Measurements from ENCODE around the gene RBM19. TPM values are rescaled to one million over a fixed set of nuclear protein-coding genes. Genes with fewer than 3 reads are reported as not detected.

RBM19 gene
- polyA plus RNA-seq, 2 of the 4 experiments (the other 2 are of a cell fraction), result 16.0 to 18.6 TPM

DNA sequence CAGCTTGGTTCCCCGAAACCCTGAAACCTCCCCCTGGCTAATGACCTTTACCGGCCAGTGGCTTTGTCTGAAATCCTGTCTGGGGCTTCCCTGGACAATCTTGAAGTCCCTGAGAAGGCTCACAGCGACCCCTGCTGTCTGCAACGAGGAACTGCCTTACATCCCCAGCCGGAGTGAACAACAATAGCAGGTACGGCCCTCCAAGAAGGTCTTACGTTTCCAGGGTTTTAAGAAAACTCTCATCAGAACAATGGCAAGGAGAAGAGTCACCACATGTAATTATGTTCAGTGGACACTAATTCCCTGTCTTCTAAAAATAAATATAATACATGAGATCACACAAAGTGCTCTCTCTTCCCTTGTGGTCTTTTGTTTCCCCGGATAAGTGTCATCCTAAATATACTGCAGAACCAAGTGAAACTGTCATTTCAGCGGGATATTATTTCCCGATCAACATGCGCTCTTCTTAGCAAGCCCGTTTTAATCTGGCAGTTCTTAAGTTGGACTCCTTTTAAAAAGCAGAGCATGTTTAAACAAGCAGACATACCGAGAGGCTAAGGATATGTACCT, 53.3 kb downstream of the RBM19 start (continued):
- TF ChIP-seq, protein P1, sequence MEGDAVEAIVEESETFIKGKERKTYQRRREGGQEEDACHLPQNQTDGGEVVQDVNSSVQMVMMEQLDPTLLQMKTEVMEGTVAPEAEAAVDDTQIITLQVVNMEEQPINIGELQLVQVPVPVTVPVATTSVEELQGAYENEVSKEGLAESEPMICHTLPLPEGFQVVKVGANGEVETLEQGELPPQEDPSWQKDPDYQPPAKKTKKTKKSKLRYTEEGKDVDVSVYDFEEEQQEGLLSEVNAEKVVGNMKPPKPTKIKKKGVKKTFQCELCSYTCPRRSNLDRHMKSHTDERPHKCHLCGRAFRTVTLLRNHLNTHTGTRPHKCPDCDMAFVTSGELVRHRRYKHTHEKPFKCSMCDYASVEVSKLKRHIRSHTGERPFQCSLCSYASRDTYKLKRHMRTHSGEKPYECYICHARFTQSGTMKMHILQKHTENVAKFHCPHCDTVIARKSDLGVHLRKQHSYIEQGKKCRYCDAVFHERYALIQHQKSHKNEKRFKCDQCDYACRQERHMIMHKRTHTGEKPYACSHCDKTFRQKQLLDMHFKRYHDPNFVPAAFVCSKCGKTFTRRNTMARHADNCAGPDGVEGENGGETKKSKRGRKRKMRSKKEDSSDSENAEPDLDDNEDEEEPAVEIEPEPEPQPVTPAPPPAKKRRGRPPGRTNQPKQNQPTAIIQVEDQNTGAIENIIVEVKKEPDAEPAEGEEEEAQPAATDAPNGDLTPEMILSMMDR (IDR thresholded peaks at IDR 0.05), result peak; percentile 94
- no peak for TF ChIP-seq HOXB13 (CRISPR knock-in tag; IDR thresholded peaks at IDR 0.05; ENCODE audit: low read depth)
- no peak for TF ChIP-seq EHF (CRISPR knock-in tag; IDR thresholded peaks at IDR 0.05)
- TF ChIP-seq JUNB (IDR thresholded peaks at IDR 0.05), result no peak
- TF ChIP-seq, protein P2, sequence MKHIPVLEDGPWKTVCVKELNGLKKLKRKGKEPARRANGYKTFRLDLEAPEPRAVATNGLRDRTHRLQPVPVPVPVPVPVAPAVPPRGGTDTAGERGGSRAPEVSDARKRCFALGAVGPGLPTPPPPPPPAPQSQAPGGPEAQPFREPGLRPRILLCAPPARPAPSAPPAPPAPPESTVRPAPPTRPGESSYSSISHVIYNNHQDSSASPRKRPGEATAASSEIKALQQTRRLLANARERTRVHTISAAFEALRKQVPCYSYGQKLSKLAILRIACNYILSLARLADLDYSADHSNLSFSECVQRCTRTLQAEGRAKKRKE (CRISPR knock-in tag; IDR thresholded peaks at IDR 0.05; ENCODE audit: low read depth), result no peak
- no peak for TF ChIP-seq CHD2 (IDR thresholded peaks at IDR 0.05; ENCODE audit: low read length, partially characterized antibody)
- no peak for TF ChIP-seq POLR2AphosphoS2 (conservative IDR thresholded peaks at IDR 0.05; ENCODE audit: low read length)
- no peak for TF ChIP-seq HDAC2 (IDR thresholded peaks at IDR 0.05)

DNA sequence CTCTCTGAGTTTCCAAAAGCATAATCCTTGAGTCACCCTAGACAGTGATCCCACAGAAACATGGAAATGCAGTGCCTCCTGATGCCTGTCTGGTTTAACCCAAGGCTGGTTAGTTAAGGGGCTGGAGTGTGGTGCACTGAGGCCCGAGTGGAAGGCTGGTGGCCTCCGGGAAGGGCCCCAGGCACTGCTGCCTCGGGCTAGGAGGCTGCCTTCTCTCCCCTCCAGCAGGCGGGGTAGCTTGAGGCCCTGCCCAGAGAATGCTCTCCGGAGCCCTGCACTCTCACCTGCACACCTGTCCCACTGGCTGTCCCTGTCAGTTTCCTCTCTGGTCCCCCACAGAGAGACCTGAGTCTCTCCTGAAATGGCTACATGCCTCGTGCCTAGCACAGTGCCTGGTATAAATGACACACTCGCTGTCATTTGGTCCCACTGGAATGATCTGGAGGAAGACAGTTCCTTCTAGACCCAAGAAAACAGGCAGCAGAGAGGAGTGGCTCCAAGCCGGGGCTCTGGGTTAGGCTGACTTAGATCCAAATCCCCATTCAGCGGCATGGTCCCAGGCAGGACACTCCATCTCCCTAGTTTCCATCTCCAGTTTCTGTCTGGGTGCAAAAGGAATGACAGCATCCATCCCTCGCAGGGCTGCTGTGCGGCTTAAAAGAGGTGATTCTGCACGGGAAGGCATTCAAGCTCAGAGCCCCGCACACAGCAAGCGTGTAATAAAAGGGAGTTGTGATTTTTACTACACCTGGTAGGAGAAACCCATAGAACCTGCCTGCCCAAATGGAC, 54.0 kb downstream of the RBM19 start:
- ATAC-seq (peak in 1 of 2 experiments; percentile 52; a peak in 3 of 6 replicates), FAIRE-seq (no peak), DNase-seq (ENCODE audit: low read depth in 1 of 2, low spot score in 1 of 2) (no peak)
- no peak overlapping the region for H3K4me2 ChIP-seq
- no peaks in the 10 kb centered on the region for H3K9me3 ChIP-seq
- CTCF ChIA-PET, result interaction anchor here (0.5 to 9.0 kb wide), 34 partner anchors 9 to 601 kb away, joined by 3 to 60 read pairs (median 4); no protein-coding TSS in a partner anchor
- H3K4me1 ChIP-seq, result no peaks in the 10 kb centered on the region
- WGBS (ENCODE audit: missing lambda C conversion rate), result 84% methylated on average over 14 of the region's 14 CpGs
- H3K4me3 ChIP-seq, result no peak overlapping the region
- POLR2A ChIA-PET, result no interaction called here
- no peak overlapping the region for H3K27ac ChIP-seq
- no peak for TF ChIP-seq CHD2 (IDR thresholded peaks at IDR 0.05; ENCODE audit: low read length, partially characterized antibody)

DNA sequence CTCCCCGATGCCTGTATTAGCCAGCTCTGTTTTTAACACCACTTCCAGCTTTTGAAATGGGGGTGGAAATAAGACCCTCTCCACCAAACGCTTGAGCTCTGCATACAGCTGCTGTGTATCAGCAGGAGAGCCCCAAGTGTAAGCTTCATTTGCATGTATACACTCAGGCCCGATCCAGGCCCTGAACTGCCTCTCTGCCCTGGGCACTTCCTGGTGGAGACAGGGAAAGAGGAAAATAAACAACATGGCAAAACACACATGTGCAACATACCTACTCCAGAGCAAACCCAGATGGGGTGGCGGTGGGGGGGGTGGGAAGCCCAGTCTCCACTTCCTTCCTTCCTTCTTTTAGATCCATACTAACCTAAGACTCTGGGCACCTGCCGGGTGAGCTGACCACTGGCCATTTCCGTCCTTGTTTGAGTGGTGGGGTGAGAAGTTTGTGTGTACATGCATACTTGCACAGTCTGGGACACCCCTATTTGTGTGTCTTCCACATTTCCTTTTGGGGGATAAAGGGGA, 55.3 kb downstream of the RBM19 start:
- no peaks in the 10 kb centered on the region for H3K9me3 ChIP-seq
- no peak for FAIRE-seq
- ATAC-seq, result no peak
- POLR2A ChIA-PET, result no interaction called here
- no peak overlapping the region for H3K4me3 ChIP-seq
- 81% methylated on average over 6 of the region's 6 CpGs for WGBS (ENCODE audit: missing lambda C conversion rate)
- no peak overlapping the region for H3K27ac ChIP-seq
- no peak overlapping the region for H3K4me2 ChIP-seq
- no peak for DNase-seq (ENCODE audit: low read depth in 1 of 2, low spot score in 1 of 2)
- CTCF ChIA-PET, result interaction anchor here (0.9 to 9.0 kb wide), 6 partner anchors 26 to 486 kb away, joined by 3 to 60 read pairs (median 6); no protein-coding TSS in a partner anchor
- no peak for TF ChIP-seq SREBF2 (IDR thresholded peaks at IDR 0.05)
- TF ChIP-seq, protein P2 (CRISPR knock-in tag; IDR thresholded peaks at IDR 0.05; ENCODE audit: low read depth), result no peak
- no peak for TF ChIP-seq RNF2 (IDR thresholded peaks at IDR 0.05; ENCODE audit: borderline replicate concordance, low read depth)
- no peak for TF ChIP-seq ZFP36 (IDR thresholded peaks at IDR 0.05; ENCODE audit: borderline replicate concordance, partially characterized antibody)
- no peak for TF ChIP-seq RAD21 (conservative IDR thresholded peaks at IDR 0.05 in 1 of 2, IDR thresholded peaks at IDR 0.05 in 1 of 2)
- TF ChIP-seq FOSL2 (IDR thresholded peaks at IDR 0.05), result no peak
- TF ChIP-seq FOSL2 (CRISPR knock-in tag; IDR thresholded peaks at IDR 0.05), result no peak
- no peak for TF ChIP-seq CHD4 (IDR thresholded peaks at IDR 0.05; ENCODE audit: borderline replicate concordance)
- TF ChIP-seq SMC3 (IDR thresholded peaks at IDR 0.05), result no peak
- no peak for TF ChIP-seq MAFK (IDR thresholded peaks at IDR 0.05; ENCODE audit: partially characterized antibody)
- no peak for TF ChIP-seq NPAS2 (CRISPR knock-in tag; IDR thresholded peaks at IDR 0.05; ENCODE audit: borderline replicate concordance)
- no peak for TF ChIP-seq HOXA7 (CRISPR knock-in tag; IDR thresholded peaks at IDR 0.05)
- no peak for TF ChIP-seq MAZ (IDR thresholded peaks at IDR 0.05; ENCODE audit: borderline replicate concordance, low read depth, low read length)
- TF ChIP-seq KDM1A (IDR thresholded peaks at IDR 0.05; ENCODE audit: low read depth), result no peak
- TF ChIP-seq, protein P3, sequence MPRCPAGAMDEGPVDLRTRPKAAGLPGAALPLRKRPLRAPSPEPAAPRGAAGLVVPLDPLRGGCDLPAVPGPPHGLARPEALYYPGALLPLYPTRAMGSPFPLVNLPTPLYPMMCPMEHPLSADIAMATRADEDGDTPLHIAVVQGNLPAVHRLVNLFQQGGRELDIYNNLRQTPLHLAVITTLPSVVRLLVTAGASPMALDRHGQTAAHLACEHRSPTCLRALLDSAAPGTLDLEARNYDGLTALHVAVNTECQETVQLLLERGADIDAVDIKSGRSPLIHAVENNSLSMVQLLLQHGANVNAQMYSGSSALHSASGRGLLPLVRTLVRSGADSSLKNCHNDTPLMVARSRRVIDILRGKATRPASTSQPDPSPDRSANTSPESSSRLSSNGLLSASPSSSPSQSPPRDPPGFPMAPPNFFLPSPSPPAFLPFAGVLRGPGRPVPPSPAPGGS (IDR thresholded peaks at IDR 0.05), result no peak
- no peak for TF ChIP-seq HEYL (CRISPR knock-in tag; IDR thresholded peaks at IDR 0.05)
- no peak for TF ChIP-seq GATA3 (IDR thresholded peaks at IDR 0.05; ENCODE audit: borderline replicate concordance)
- H3K4me1 ChIP-seq, result no peaks in the 10 kb centered on the region

All from A549 (cell line).